CD14-positive monocyte (primary cell): ENCODE results near the gene HP. TPM values are rescaled to one million over a fixed set of nuclear protein-coding genes. Genes with fewer than 3 reads are reported as not detected.

Experiments used
- DNase-seq, 3 donors: peaks; one replicate each; pipeline ENCODE4 v3.0.0-alpha.2; 2011 to 2022
- H2AFZ ChIP-seq: 2 replicates; pipeline ENCODE4 v1.6.0; 2012; ENCODE audit warnings: mild to moderate bottlenecking, low read depth, low read length, inconsistent platforms; ENCODE audit not compliant: insufficient read depth, poor library complexity, severe bottlenecking
- H3K27ac ChIP-seq, 2 donors: 1 replicate in 1 of 2; 2 replicates in 1 of 2; pipeline ENCODE4 v1.5.1; 2012 to 2013; ENCODE audit warnings: low read length in 2 of 2, control low read depth in 1 of 2, inconsistent platforms in 1 of 2, low read depth in 1 of 2, mild to moderate bottlenecking in 1 of 2
- H3K27me3 ChIP-seq, 2 donors: one replicate each; pipeline versions ENCODE4 v1.6.0 to v1.6.1; 2011 to 2013; ENCODE audit warnings: low read length in 2 of 2; ENCODE audit not compliant: control insufficient read depth in 2 of 2, insufficient read depth in 2 of 2
- H3K36me3 ChIP-seq, 2 donors: replicated peaks in 1 of 2; 1 replicate in 1 of 2; 2 replicates in 1 of 2; pipeline versions ENCODE4 v1.5.1 to v1.6.1; 2012 to 2013; ENCODE audit warnings: low read length in 2 of 2, control low read depth in 1 of 2, inconsistent platforms in 1 of 2, mild to moderate bottlenecking in 1 of 2; ENCODE audit not compliant: insufficient read depth in 2 of 2, control insufficient read depth in 1 of 2
- H3K4me1 ChIP-seq, 2 donors: 1 replicate in 1 of 2; 2 replicates in 1 of 2; pipeline versions ENCODE4 v1.5.1 to v1.6.1; 2012 to 2013; ENCODE audit warnings: low read length in 2 of 2, control low read depth in 1 of 2, inconsistent platforms in 1 of 2, mild to moderate bottlenecking in 1 of 2, moderate library complexity in 1 of 2; ENCODE audit not compliant: insufficient read depth in 2 of 2, control insufficient read depth in 1 of 2
- H3K4me2 ChIP-seq: replicated peaks from 2 replicates; pipeline ENCODE3; 2012; ENCODE audit warnings: low read length, moderate library complexity, mild to moderate bottlenecking; ENCODE audit not compliant: poor library complexity, severe bottlenecking; ENCODE audit errors: extremely low read depth
- H3K4me3 ChIP-seq, 3 experiments: fragments of 200-600 bp in 1 of 3; sonication (generic) in 1 of 3; replicated peaks in 1 of 3; 1 replicate in 2 of 3; 2 replicates in 1 of 3; pipeline ENCODE4 v1.5.1; 2011 to 2013; ENCODE audit warnings: low read length in 3 of 3, mild to moderate bottlenecking in 3 of 3, control low read depth in 2 of 3, low read depth in 2 of 3, inconsistent platforms in 1 of 3, moderate library complexity in 1 of 3
- H3K79me2 ChIP-seq: 2 replicates; pipeline ENCODE4 v1.6.0; 2012; ENCODE audit warnings: mild to moderate bottlenecking, control low read depth, inconsistent platforms, low read length, moderate library complexity; ENCODE audit not compliant: insufficient read depth
- H3K9ac ChIP-seq: 2 replicates; pipeline ENCODE4 v1.6.0; 2017; ENCODE audit warnings: low read length, mild to moderate bottlenecking; ENCODE audit not compliant: insufficient read depth, poor library complexity, severe bottlenecking
- H3K9me3 ChIP-seq, 2 donors: replicated peaks in 1 of 2; 1 replicate in 1 of 2; 2 replicates in 1 of 2; pipeline versions ENCODE4 v1.5.1 to v1.6.1; 2012 to 2013; ENCODE audit warnings: low read length in 2 of 2, control low read depth in 1 of 2; ENCODE audit not compliant: control insufficient read depth in 1 of 2, insufficient read depth in 1 of 2
- H4K20me1 ChIP-seq: 2 replicates; pipeline ENCODE4 v1.6.0; 2012; ENCODE audit warnings: mild to moderate bottlenecking, low read length, control low read depth, moderate library complexity; ENCODE audit not compliant: insufficient read depth
- H3K27ac Mint-ChIP-seq, 7 donors: one replicate each; pipeline ENCODE4 v1.8.0; 2020; ENCODE audit warnings: mild to moderate bottlenecking in 7 of 7, mixed read lengths in 7 of 7, moderate library complexity in 6 of 7, inconsistent platforms in 2 of 7
- H3K27me3 Mint-ChIP-seq, 3 donors: one replicate each; pipeline ENCODE4 v1.8.0; 2021 to 2022; ENCODE audit warnings: low read depth in 3 of 3, mild to moderate bottlenecking in 3 of 3, mixed read lengths in 3 of 3, moderate library complexity in 3 of 3, inconsistent platforms in 1 of 3
- H3K36me3 Mint-ChIP-seq, 2 donors: one replicate each; pipeline ENCODE4 v1.8.0; 2020; ENCODE audit warnings: mixed read lengths in 2 of 2, inconsistent platforms in 1 of 2, mild to moderate bottlenecking in 1 of 2
- H3K4me1 Mint-ChIP-seq: one replicate; pipeline ENCODE4 v1.8.0; 2020; ENCODE audit warnings: mild to moderate bottlenecking, mixed read lengths
- H3K4me3 Mint-ChIP-seq, 2 donors: one replicate each; pipeline ENCODE4 v1.8.0; 2020; ENCODE audit warnings: mild to moderate bottlenecking in 2 of 2, mixed read lengths in 2 of 2, moderate library complexity in 1 of 2
- H3K9me3 Mint-ChIP-seq, 7 donors: one replicate each; pipeline ENCODE4 v1.8.0; 2020 to 2022; ENCODE audit warnings: mixed read lengths in 7 of 7, mild to moderate bottlenecking in 6 of 7, moderate library complexity in 6 of 7, inconsistent platforms in 2 of 7
- CTCF ChIP-seq: fragments of 200-600 bp; IDR thresholded peaks from one replicate; pipeline ENCODE4 v1.8.0; 2022; ENCODE audit warnings: antibody characterized with exemption, mild to moderate bottlenecking
- WGBS: methylation state at CpG from one replicate; pipeline ENCODE4 v1.1.5; 2013; ENCODE audit warnings: missing lambda C conversion rate; ENCODE audit not compliant: insufficient coverage; 5-methylcytosine and 5-hydroxymethylcytosine counted together
- intact Hi-C, 2 donors: fragments of 100-400 bp; cut with micrococcal nuclease; formaldehyde crosslinking; loops; one replicate each; pipeline versions ENCODE4 v1.15.0 to v1.15.1; 2023
- polyA plus RNA-seq, 3 donors: library from polyadenylated mRNA; depleted of rRNA in 1 of 3; unstranded in 2 of 3; stranded (reverse) in 1 of 3; fragments of 300-500 nt in 2 of 3; fragments of >200 nt in 1 of 3; fragmentation: Illumina TruSeq in 2 of 3; gene quantifications; 1 replicate in 2 of 3; 2 replicates in 1 of 3; pipeline ENCODE4 v1.2.3, GENCODE V29; 2012 to 2021

The HP gene
- polyA plus RNA-seq, 3 donors, result 9.3 to 59.4 (median 47.8) TPM

DNA sequence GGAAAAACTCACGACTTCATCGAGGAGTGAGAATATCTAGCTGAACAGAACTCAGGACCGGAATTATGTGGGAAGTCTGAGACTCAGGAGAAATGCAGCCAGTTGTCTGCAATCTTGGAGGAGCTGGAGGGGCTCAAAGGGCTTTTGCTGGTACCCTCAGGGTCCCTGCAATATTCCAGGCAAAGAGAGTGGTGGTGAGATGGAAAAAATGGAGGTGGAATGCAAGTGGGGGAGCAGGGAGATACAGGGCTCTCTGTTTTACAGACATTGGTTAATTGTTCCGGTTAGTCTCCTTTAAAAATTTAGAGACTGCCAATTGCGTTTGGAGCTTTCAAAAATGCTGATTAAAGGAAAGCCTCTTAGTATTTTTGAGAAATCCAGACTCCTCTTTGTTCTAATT is 18.2 kb upstream of the HP start:
- Mint-ChIP-seq H3K4me1 (no peaks in the 10 kb centered on the region), H3K9me3 (peaks cover 0 to 4% (median 0%) of the 10 kb centered on the region in 7 donors), H3K27me3 (peaks cover 0 to 6% (median 0%) of the 10 kb centered on the region in 3 donors), H3K36me3 (peaks cover 11 to 12% of the 10 kb centered on the region in 2 donors), H3K27ac (no peak overlapping the region), H3K4me3 (no peak overlapping the region)
- no peak overlapping the region for H2AFZ ChIP-seq
- H3K79me2 ChIP-seq, result no peaks in the 10 kb centered on the region
- no peaks in the 10 kb centered on the region for H4K20me1 ChIP-seq
- no peak for DNase-seq
- H3K27ac ChIP-seq, result no peak overlapping the region
- H3K9me3 ChIP-seq, result no peaks in the 10 kb centered on the region
- H3K4me1 ChIP-seq, result no peaks in the 10 kb centered on the region
- H3K4me3 ChIP-seq, result no peak overlapping the region
- no peaks in the 10 kb centered on the region for H3K27me3 ChIP-seq
- H3K4me2 ChIP-seq, result no peak overlapping the region
- H3K9ac ChIP-seq, result no peak overlapping the region
- H3K36me3 ChIP-seq, result no peaks in the 10 kb centered on the region
- 100% methylated on average over 1 of the region's 5 CpGs for WGBS
- intact Hi-C loops, result no loop called here
- TF ChIP-seq CTCF, result no peak

DNA sequence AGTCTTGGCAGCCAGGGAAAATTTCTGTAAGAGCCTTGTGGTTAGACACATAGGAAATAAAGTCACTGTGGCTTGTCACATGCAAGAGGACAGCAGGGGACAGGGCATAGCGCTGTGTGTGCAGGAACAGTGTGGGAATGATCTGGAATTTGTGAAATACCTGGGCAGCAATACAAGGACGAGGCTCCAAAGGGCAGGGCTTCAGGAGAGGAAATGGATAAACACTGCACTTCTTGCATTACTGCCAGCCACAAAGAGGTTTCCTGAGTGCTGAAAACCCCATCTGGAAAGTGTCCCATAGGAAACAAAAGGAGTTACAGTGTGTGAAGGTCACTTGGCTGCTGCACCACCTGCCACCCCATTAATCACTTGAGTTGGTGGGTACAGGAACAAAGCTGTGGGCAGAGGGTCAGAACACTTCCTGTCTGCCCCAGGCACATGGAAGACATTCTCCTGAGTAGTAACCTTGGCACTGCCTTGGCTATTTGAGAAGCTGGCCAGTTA is 12.1 kb upstream of the HP start:
- H4K20me1 ChIP-seq, result no peaks in the 10 kb centered on the region
- WGBS, result 0% methylated on average over 2 of the region's 2 CpGs
- intact Hi-C loops, result no loop called here
- no peaks in the 10 kb centered on the region for H3K79me2 ChIP-seq
- no peaks in the 10 kb centered on the region for H3K4me1 ChIP-seq
- Mint-ChIP-seq H3K4me3 (no peak overlapping the region), H3K4me1 (peaks cover 10% of the 10 kb centered on the region), H3K9me3 (peaks cover 0 to 5% (median 0%) of the 10 kb centered on the region in 7 donors), H3K36me3 (peaks cover 8 to 12% of the 10 kb centered on the region in 2 donors), H3K27ac (no peak overlapping the region), H3K27me3 (peaks cover 0 to 5% (median 2%) of the 10 kb centered on the region in 3 donors)
- no peak overlapping the region for H3K4me3 ChIP-seq
- no peak overlapping the region for H3K27ac ChIP-seq
- no peaks in the 10 kb centered on the region for H3K9me3 ChIP-seq
- no peak for DNase-seq
- no peak for TF ChIP-seq CTCF
- no peak overlapping the region for H3K9ac ChIP-seq
- H3K27me3 ChIP-seq, result no peaks in the 10 kb centered on the region
- H2AFZ ChIP-seq, result no peak overlapping the region
- no peaks in the 10 kb centered on the region for H3K36me3 ChIP-seq
- no peak overlapping the region for H3K4me2 ChIP-seq
